GM19035 (cell line): ENCODE results near the gene FAHD1.
"Not testable (repeated sequence)": the region's sequence is repeated elsewhere in the genome, so short reads cannot be mapped to it uniquely, and the experiment has no call there.

ENCODE experiments used
- ATAC-seq: cut with Tn5 transposase; IDR thresholded peaks from one replicate; pipeline ENCODE4 v1.9.1; 2021; ENCODE audit not compliant: unreplicated experiment

The FAHD1 gene

GRCh38 chr16:1788708-1789100, 38.3 kb upstream of the FAHD1 start:
- ATAC-seq = no peak

- ATAC-seq = no peak
These were observed 37.4 kb upstream of the FAHD1 start for GRCh38 chr16:1789643-1790045.

- no peak for ATAC-seq
These were observed 36.8 kb upstream of the FAHD1 start for GRCh38 chr16:1790261-1790610.

GRCh38 chr16:1790611-1791255, 36.3 kb upstream of the FAHD1 start:
- no peak for ATAC-seq

- no peak for ATAC-seq
These were observed 35.6 kb upstream of the FAHD1 start for GRCh38 chr16:1791256-1791942.

GRCh38 chr16:1791943-1792812, 34.8 kb upstream of the FAHD1 start:
- no peak for ATAC-seq

- ATAC-seq = no peak
These were observed 34.0 kb upstream of the FAHD1 start for GRCh38 chr16:1792836-1793577.

GRCh38 chr16:1793578-1794220, 33.3 kb upstream of the FAHD1 start, which contains the start of gene IGFALS:
IGFALS (minus strand) TSS chr16:1793705; CDS start chr16:1793652, 53 bp downstream.
- no peak for ATAC-seq

GRCh38 chr16:1794221-1794871, 32.7 kb upstream of the FAHD1 start:
- ATAC-seq = no peak

GRCh38 chr16:1794908-1795666, 31.9 kb upstream of the FAHD1 start:
- ATAC-seq = no peak

GRCh38 chr16:1799263-1799662, 27.7 kb upstream of the FAHD1 start:
- ATAC-seq = not testable (repeated sequence)

- ATAC-seq = no peak
These were observed 26.3 kb upstream of the FAHD1 start for GRCh38 chr16:1800701-1801100.

GRCh38 chr16:1807626-1808025, 19.4 kb upstream of the FAHD1 start:
- no peak for ATAC-seq

GRCh38 chr16:1808691-1809090, 18.3 kb upstream of the FAHD1 start:
- no peak for ATAC-seq

GRCh38 chr16:1809281-1809801, 17.7 kb upstream of the FAHD1 start:
- ATAC-seq = no peak

- ATAC-seq = no peak
These were observed 16.9 kb upstream of the FAHD1 start for GRCh38 chr16:1810106-1810505.

- ATAC-seq = no peak
These were observed 16.5 kb upstream of the FAHD1 start for GRCh38 chr16:1810536-1810935.

- ATAC-seq = no peak
These were observed 14.3 kb upstream of the FAHD1 start for GRCh38 chr16:1812732-1813163.

- no peak for ATAC-seq
These were observed 11.5 kb upstream of the FAHD1 start for GRCh38 chr16:1815461-1815860.
